Measurements from ENCODE around the gene MX1.
A peak's percentile ranks its signal among the peaks of the same experiment; 100 is the strongest.

MX1 gene

GRCh38 chr21:41428311-41428710 is 2.3 kb downstream of the MX1 start:
- no peak for TF ChIP-seq CTCF (IDR thresholded peaks at IDR 0.05)
- Histone ChIP-seq H3K27ac (no peak overlapping the region), H3K4me3 (no peak overlapping the region)
- peak; percentile 65 for DNase-seq (ENCODE audit: low spot score)

- DNase-seq (ENCODE audit: low spot score): peak; percentile 28
- no peak overlapping the region for H3K4me3 ChIP-seq
- no peak for TF ChIP-seq CTCF (IDR thresholded peaks at IDR 0.05)
These were observed 2.8 kb downstream of the MX1 start for GRCh38 chr21:41428847-41429246.

GRCh38 chr21:41429305-41429704 is 3.3 kb downstream of the MX1 start:
- H3K27ac ChIP-seq: no peak overlapping the region
- TF ChIP-seq CTCF (IDR thresholded peaks at IDR 0.05): no peak
- no peak for DNase-seq (ENCODE audit: low spot score)
- H3K4me3 ChIP-seq: no peak overlapping the region

More at GRCh38 chr21:41428847-41429246, 2.8 kb downstream of the MX1 start:
- H3K27ac ChIP-seq: no peak overlapping the region

- DNase-seq (ENCODE audit: low spot score): peak; percentile 14
- Histone ChIP-seq H3K27ac (no peak overlapping the region), H3K4me3 (no peak overlapping the region)
- no peak for TF ChIP-seq CTCF (IDR thresholded peaks at IDR 0.05)
These were observed 4.0 kb downstream of the MX1 start for GRCh38 chr21:41429925-41430491.

- no peak for DNase-seq (ENCODE audit: low spot score)
- H3K4me3 ChIP-seq: no peak overlapping the region
- no peak overlapping the region for H3K27ac ChIP-seq
- no peak for TF ChIP-seq CTCF (IDR thresholded peaks at IDR 0.05)
These were observed 5.9 kb downstream of the MX1 start for GRCh38 chr21:41431788-41432548.

GRCh38 chr21:41432562-41433460 is 6.8 kb downstream of the MX1 start:
- DNase-seq (ENCODE audit: low spot score): peak; percentile 38
- Histone ChIP-seq H3K27ac (no peak overlapping the region), H3K4me3 (no peak overlapping the region)
- no peak for TF ChIP-seq CTCF (IDR thresholded peaks at IDR 0.05)

Data from coronary artery (tissue), 2 donors.